H9 (cell line): ENCODE measurements around the gene NR3C2. TPM values are rescaled to one million over a fixed set of nuclear protein-coding genes. Genes with fewer than 3 reads are reported as not detected.

Experiments used
- DNase-seq: peaks from one replicate; pipeline ENCODE4 v3.0.0-alpha.2; 2017
- H2AFZ ChIP-seq: one replicate; pipeline ENCODE4 v1.6.1; 2013; ENCODE audit warnings: mild to moderate bottlenecking, low read length, control low read depth, moderate library complexity
- H2AK5ac ChIP-seq: 2 replicates; pipeline ENCODE4 v1.6.1; 2013; ENCODE audit warnings: low read length, control low read depth, mixed read lengths; ENCODE audit not compliant: insufficient read length
- H2BK120ac ChIP-seq: one replicate; pipeline ENCODE4 v1.6.1; 2013; ENCODE audit warnings: low read depth, mild to moderate bottlenecking, low read length, control low read depth, inconsistent platforms; ENCODE audit not compliant: poor library complexity, severe bottlenecking
- H2BK12ac ChIP-seq: 2 replicates; pipeline ENCODE4 v1.6.1; 2013; ENCODE audit warnings: low read length, control low read depth, mixed read lengths, low read depth; ENCODE audit not compliant: insufficient read length
- H2BK15ac ChIP-seq: 2 replicates; pipeline ENCODE4 v1.6.1; 2013; ENCODE audit warnings: low read depth, low read length, control low read depth
- H2BK20ac ChIP-seq: one replicate; pipeline ENCODE4 v1.6.1; 2013; ENCODE audit warnings: low read depth, mild to moderate bottlenecking, low read length, control low read depth, inconsistent platforms; ENCODE audit not compliant: poor library complexity, severe bottlenecking
- H2BK5ac ChIP-seq: 2 replicates; pipeline ENCODE4 v1.6.1; 2013; ENCODE audit warnings: low read length, control low read depth, mixed read lengths; ENCODE audit not compliant: insufficient read length
- H3K14ac ChIP-seq: 2 replicates; pipeline ENCODE4 v1.6.1; 2013; ENCODE audit warnings: low read length, control low read depth; ENCODE audit not compliant: insufficient read depth
- H3K18ac ChIP-seq: 2 replicates; pipeline ENCODE4 v1.6.1; 2013; ENCODE audit warnings: low read depth, mild to moderate bottlenecking, mixed read lengths, low read length, control low read depth; ENCODE audit not compliant: insufficient read length
- H3K23ac ChIP-seq: 2 replicates; pipeline ENCODE4 v1.6.1; 2013; ENCODE audit warnings: low read length, control low read depth, mixed read lengths, low read depth; ENCODE audit not compliant: insufficient read length
- H3K23me2 ChIP-seq: 2 replicates; pipeline ENCODE4 v1.6.1; 2013; ENCODE audit warnings: low read depth, mild to moderate bottlenecking, mixed read lengths, low read length, control low read depth; ENCODE audit not compliant: insufficient read length, poor library complexity, severe bottlenecking
- H3K27ac ChIP-seq: 2 replicates; pipeline ENCODE4 v1.5.1; 2013; ENCODE audit warnings: low read length, control low read depth, mixed read lengths, low read depth; ENCODE audit not compliant: insufficient read length
- H3K27me3 ChIP-seq: 2 replicates; pipeline ENCODE4 v1.6.1; 2013; ENCODE audit warnings: low read length, control low read depth, inconsistent platforms; ENCODE audit not compliant: insufficient read depth
- H3K4ac ChIP-seq: 2 replicates; pipeline ENCODE4 v1.6.1; 2013; ENCODE audit warnings: low read depth, mild to moderate bottlenecking, control low read depth, inconsistent platforms, low read length, moderate library complexity
- H3K4me1 ChIP-seq: 2 replicates; pipeline ENCODE4 v1.6.1; 2013; ENCODE audit warnings: low read length, control low read depth, inconsistent platforms; ENCODE audit not compliant: insufficient read depth
- H3K4me2 ChIP-seq: 2 replicates; pipeline ENCODE4 v1.6.1; 2013; ENCODE audit warnings: low read length, control low read depth, mixed read lengths; ENCODE audit not compliant: insufficient read length, insufficient read depth
- H3K56ac ChIP-seq: 2 replicates; pipeline ENCODE4 v1.6.1; 2013; ENCODE audit warnings: low read depth, mild to moderate bottlenecking, mixed read lengths, low read length, control low read depth; ENCODE audit not compliant: insufficient read length
- H3K79me1 ChIP-seq: 2 replicates; pipeline ENCODE4 v1.6.1; 2013; ENCODE audit warnings: low read depth, mild to moderate bottlenecking, moderate library complexity, low read length, control low read depth, inconsistent platforms; ENCODE audit not compliant: insufficient read depth, poor library complexity, severe bottlenecking
- H3K79me2 ChIP-seq: 2 replicates; pipeline ENCODE4 v1.6.1; 2013; ENCODE audit warnings: low read length, control low read depth, inconsistent platforms; ENCODE audit not compliant: insufficient read depth
- H3K9ac ChIP-seq: 2 replicates; pipeline ENCODE4 v1.6.1; 2013; ENCODE audit warnings: low read length, control low read depth, mixed read lengths; ENCODE audit not compliant: insufficient read length; ENCODE audit errors: extremely low read depth
- H3K9me3 ChIP-seq: one replicate; pipeline ENCODE4 v1.6.1; 2013; ENCODE audit warnings: low read depth, low read length, inconsistent platforms; ENCODE audit not compliant: control insufficient read depth
- H3T11ph ChIP-seq: one replicate; pipeline ENCODE4 v1.6.1; 2013; ENCODE audit warnings: mild to moderate bottlenecking, low read length, control low read depth, inconsistent platforms
- H4K20me1 ChIP-seq: one replicate; pipeline ENCODE4 v1.6.1; 2013; ENCODE audit not compliant: control insufficient read depth, insufficient read length, insufficient read depth
- H4K5ac ChIP-seq: 2 replicates; pipeline ENCODE4 v1.6.1; 2013; ENCODE audit warnings: low read depth, mild to moderate bottlenecking, mixed read lengths, low read length, control low read depth; ENCODE audit not compliant: insufficient read length
- H4K8ac ChIP-seq: replicated peaks from 2 replicates; pipeline ENCODE4 v1.6.1; 2013; ENCODE audit warnings: low read length, control low read depth, mixed read lengths, low read depth; ENCODE audit not compliant: insufficient read length
- H4K91ac ChIP-seq: 2 replicates; pipeline ENCODE4 v1.6.1; 2013; ENCODE audit warnings: low read depth, mild to moderate bottlenecking, moderate library complexity, mixed read lengths, low read length, control low read depth; ENCODE audit not compliant: insufficient read length
- H3K27ac Mint-ChIP-seq, 3 experiments: 2 replicates in 2 of 3; 3 replicates in 1 of 3; pipeline ENCODE4 v1.8.0; 2020 to 2021; ENCODE audit warnings: mixed read lengths in 3 of 3, mild to moderate bottlenecking in 1 of 3, moderate library complexity in 1 of 3
- H3K27me3 Mint-ChIP-seq: 2 replicates; pipeline ENCODE4 v1.8.0; 2021; ENCODE audit warnings: low read depth, mild to moderate bottlenecking, moderate library complexity, mixed read lengths
- H3K36me3 Mint-ChIP-seq, 3 experiments: 2 replicates in 2 of 3; 3 replicates in 1 of 3; pipeline ENCODE4 v1.8.0; 2020 to 2021; ENCODE audit warnings: low read depth in 3 of 3, mixed read lengths in 3 of 3; ENCODE audit not compliant: insufficient read depth in 1 of 3
- H3K4me1 Mint-ChIP-seq, 2 experiments: 2 replicates each; pipeline ENCODE4 v1.8.0; 2020; ENCODE audit warnings: mixed read lengths in 2 of 2
- H3K4me3 Mint-ChIP-seq, 2 experiments: 2 replicates in 1 of 2; 3 replicates in 1 of 2; pipeline ENCODE4 v1.8.0; 2020 to 2021; ENCODE audit warnings: mild to moderate bottlenecking in 2 of 2, mixed read lengths in 2 of 2, moderate library complexity in 1 of 2
- H3K9me3 Mint-ChIP-seq, 2 experiments: 2 replicates in 1 of 2; 3 replicates in 1 of 2; pipeline ENCODE4 v1.8.0; 2020; ENCODE audit warnings: mild to moderate bottlenecking in 2 of 2, mixed read lengths in 2 of 2, moderate library complexity in 1 of 2
- WGBS: extraction: QIAGEN DNeasy Blood & Tissue Kit; methylation state at CpG from one replicate; pipeline ENCODE4 v1.1.7; 2013; ENCODE audit warnings: missing lambda C conversion rate, low lambda C conversion rate, mixed read lengths; ENCODE audit not compliant: insufficient read length; ENCODE audit errors: extremely low coverage; 5-methylcytosine and 5-hydroxymethylcytosine counted together
- total RNA-seq: library from RNA; stranded (reverse); gene quantifications from 2 replicates; pipeline ENCODE4 v1.2.1, GENCODE V29; 2021
- TF ChIP-seq, protein P1 (sequence below): fragments of 200-600 bp; sonication (generic); conservative IDR thresholded peaks from 3 replicates; pipeline ENCODE4 v1.8.0; 2021; ENCODE audit warnings: antibody characterized with exemption, mild to moderate bottlenecking

The NR3C2 gene
- total RNA-seq, 1 experiment from 2014 or later: 1.4 TPM

DNA sequence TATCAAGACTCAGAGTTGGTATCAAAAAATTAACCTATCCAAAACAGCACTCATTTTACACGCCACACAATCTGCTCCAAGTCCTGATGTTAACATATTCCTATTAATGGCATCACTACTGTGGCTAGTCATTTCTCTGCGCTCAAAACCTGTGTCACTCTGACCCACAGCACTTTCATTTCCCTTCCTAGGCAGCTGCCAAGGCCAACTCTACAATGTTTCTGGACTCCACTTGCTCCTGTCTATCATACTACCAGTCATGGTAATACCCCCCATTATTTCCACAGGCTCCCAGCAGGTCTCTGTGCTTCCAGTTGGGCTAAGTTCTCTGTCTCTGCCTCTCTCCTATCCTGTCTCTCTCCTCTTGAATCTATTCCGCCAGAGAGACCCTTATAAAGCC is 323.6 kb downstream of the NR3C2 start:
- Histone ChIP-seq H3K9me3 (no peaks in the 10 kb centered on the region), H3K27me3 (no peaks in the 10 kb centered on the region), H4K5ac (no peak overlapping the region), H3K4me1 (no peaks in the 10 kb centered on the region), H3K4me2 (no peak overlapping the region), H2BK5ac (no peak overlapping the region), H2BK15ac (no peak overlapping the region), H3K18ac (no peak overlapping the region), H3K4ac (no peak overlapping the region), H2BK12ac (no peak overlapping the region), H2AK5ac (no peak overlapping the region), H3K23ac (no peak overlapping the region), H3K79me1 (no peaks in the 10 kb centered on the region), H4K91ac (no peak overlapping the region), H4K20me1 (no peaks in the 10 kb centered on the region), H4K8ac (no peak overlapping the region), H3K79me2 (no peaks in the 10 kb centered on the region), H3K9ac (no peak overlapping the region), H3K14ac (no peak overlapping the region), H2BK120ac (no peak overlapping the region), H3K56ac (no peak overlapping the region), H3T11ph (no peak overlapping the region), H2BK20ac (no peak overlapping the region), H3K27ac (no peak overlapping the region), H3K23me2 (no peaks in the 10 kb centered on the region), H2AFZ (no peak overlapping the region)
- WGBS: no CpG with 5 or more reads among the region's 3 CpGs
- TF ChIP-seq, protein P1, sequence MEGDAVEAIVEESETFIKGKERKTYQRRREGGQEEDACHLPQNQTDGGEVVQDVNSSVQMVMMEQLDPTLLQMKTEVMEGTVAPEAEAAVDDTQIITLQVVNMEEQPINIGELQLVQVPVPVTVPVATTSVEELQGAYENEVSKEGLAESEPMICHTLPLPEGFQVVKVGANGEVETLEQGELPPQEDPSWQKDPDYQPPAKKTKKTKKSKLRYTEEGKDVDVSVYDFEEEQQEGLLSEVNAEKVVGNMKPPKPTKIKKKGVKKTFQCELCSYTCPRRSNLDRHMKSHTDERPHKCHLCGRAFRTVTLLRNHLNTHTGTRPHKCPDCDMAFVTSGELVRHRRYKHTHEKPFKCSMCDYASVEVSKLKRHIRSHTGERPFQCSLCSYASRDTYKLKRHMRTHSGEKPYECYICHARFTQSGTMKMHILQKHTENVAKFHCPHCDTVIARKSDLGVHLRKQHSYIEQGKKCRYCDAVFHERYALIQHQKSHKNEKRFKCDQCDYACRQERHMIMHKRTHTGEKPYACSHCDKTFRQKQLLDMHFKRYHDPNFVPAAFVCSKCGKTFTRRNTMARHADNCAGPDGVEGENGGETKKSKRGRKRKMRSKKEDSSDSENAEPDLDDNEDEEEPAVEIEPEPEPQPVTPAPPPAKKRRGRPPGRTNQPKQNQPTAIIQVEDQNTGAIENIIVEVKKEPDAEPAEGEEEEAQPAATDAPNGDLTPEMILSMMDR: no peak
- Mint-ChIP-seq H3K4me3 (no peak overlapping the region), H3K27ac (no peak overlapping the region), H3K36me3 (peaks cover 10 to 26% (median 18%) of the 10 kb centered on the region in 3 experiments), H3K4me1 (peaks cover 32 to 34% of the 10 kb centered on the region in 2 experiments), H3K27me3 (no peaks in the 10 kb centered on the region; the same call in 1 of the 2 replicates), H3K9me3 (peaks cover 15 to 22% of the 10 kb centered on the region in 2 experiments)
- DNase-seq: no peak
